Fibroblast of mammary gland (primary cell): ENCODE data around the gene SRSF7.

ENCODE experiments used
- DNase-seq: peaks from one replicate; pipeline ENCODE4 v3.0.0-alpha.2; 2010; ENCODE audit warnings: low read depth
- H3K4me3 ChIP-seq: 2 replicates; pipeline ENCODE4 v1.5.1; 2011; ENCODE audit warnings: low read depth, mild to moderate bottlenecking, low read length, moderate library complexity; ENCODE audit not compliant: control insufficient read depth
- CTCF ChIP-seq: conservative IDR thresholded peaks from 2 replicates; pipeline ENCODE4 v1.5.1; 2011; ENCODE audit warnings: low read depth, low read length, inconsistent platforms; ENCODE audit not compliant: control insufficient read depth, insufficient read depth

SRSF7 gene

GRCh38 chr2:38747819-38748218 is 3.3 kb downstream of the SRSF7 start:
- DNase-seq = no peak
- H3K4me3 ChIP-seq = no peak overlapping the region
- no peak for TF ChIP-seq CTCF

DNA sequence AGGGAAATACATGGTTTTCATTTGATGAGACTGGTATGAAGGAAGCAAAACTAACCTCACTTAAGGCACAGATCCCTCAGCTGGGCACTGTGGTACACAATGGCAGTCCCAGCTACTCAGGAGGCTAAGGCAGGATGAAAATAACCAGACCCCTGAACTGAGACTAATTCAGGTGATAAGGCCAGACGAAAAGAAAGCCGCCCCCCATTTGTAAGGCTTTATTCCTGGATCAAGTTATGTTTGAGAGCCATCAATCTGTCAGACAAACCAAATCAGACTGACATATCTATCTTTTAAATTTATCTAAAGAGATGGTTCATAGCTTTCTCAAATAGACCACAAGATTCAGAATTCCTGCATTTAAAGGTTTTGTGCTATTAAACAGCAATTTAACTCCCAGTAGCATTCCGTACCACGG is 4.1 kb downstream of the SRSF7 start:
- no peak for DNase-seq
- TF ChIP-seq CTCF = no peak
- H3K4me3 ChIP-seq = no peak overlapping the region

- TF ChIP-seq CTCF = no peak
- H3K4me3 ChIP-seq = no peak overlapping the region
These were observed 5.9 kb downstream of the SRSF7 start for GRCh38 chr2:38745267-38745666.

DNA sequence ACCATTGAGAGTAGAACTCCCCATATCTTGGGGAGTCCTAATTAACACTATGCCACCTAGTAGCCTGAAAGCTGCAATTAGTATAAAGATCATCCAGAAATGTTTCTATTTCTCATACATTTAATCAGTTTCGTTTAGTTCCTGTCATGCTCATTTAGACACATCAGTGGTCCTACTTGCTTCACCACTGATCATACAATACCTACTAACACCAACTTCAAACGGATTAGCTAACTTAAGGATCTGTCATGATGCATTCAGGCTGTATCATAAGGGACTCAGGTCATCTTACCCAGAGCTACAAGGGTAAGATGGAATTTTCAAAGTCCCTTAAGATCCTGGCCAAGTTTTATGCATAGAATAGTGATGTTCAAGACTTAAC is 6.8 kb downstream of the SRSF7 start:
- DNase-seq = no peak

More at GRCh38 chr2:38745267-38745666, 5.9 kb downstream of the SRSF7 start:
- DNase-seq = no peak

DNA sequence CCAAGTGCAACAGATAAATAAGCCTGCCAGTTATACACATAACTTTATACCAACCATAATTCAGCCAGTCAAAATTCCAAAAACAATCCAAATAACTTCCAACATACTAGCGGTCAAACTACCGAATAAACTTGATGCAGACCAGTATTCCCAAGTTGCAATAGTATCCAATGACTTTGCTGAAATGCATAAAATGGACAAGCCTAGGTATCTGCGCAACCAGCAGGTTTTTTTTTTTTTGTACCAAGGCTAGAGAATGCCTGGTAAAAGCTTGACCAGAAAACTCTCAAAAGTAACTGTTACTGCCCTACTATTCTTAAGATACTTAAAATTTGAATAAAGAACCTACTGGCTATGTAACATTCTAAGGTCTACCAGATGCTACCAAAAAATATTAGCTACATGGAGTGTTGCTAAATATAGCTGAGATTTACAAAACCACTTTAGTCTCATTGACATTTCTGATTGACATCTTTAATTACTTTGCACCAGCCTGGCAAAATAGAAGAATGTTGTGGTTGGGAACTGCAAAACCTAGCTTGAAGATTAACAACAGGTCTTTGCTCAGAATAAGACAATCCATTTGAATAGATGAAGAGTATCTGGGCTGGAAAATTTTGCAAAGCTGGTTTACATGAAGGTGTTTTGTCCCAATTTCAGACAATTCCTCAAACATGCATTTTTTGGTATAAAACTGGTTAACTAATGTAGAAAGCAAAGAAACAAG is 7.3 kb downstream of the SRSF7 start:
- DNase-seq = no peak
- no peak for TF ChIP-seq CTCF
- no peak overlapping the region for H3K4me3 ChIP-seq

More for the DNA sequence above, 6.8 kb downstream of the SRSF7 start:
- no peak overlapping the region for H3K4me3 ChIP-seq
- TF ChIP-seq CTCF = no peak

GRCh38 chr2:38742797-38743559 is 8.2 kb downstream of the SRSF7 start:
- no peak for DNase-seq
- H3K4me3 ChIP-seq = no peak overlapping the region
- TF ChIP-seq CTCF = no peak
